ENCODE results near the gene SUSD4.

DNA sequence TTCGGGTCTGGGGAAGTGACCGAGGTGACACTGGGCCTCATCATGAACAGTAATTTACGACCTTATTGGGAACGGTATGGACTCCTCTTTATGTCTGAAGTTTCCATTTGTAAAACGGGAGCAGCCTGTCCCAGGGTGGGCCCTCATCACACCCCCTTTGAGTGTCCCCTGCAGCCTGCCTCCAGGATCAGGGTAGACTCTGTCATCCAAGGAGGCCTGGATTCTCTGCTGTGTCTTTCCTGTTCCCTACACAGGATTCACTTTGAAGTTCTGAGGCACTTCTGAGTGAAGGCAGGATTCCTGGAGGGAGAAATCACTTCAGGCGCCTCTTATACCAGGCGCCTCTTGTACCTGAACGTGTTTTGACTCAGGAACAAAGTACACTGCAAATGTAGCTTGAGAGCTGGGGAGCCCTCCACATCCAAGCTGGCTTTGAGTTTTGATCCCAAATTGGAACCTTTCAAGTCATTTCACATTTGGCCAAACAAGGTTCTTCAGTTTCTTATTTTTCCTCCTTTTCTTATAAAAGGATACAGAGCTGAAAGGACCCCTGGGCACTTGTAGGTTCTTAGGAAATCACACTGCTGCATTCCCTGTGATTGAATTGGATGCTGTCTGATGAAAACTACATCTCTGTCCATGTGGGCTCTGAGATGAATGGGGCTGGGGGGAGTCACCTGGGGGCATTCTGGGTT lies 106.0 kb downstream of the SUSD4 start:
- no peak for TF ChIP-seq RFX5 (IDR thresholded peaks at IDR 0.05)
- TF ChIP-seq HOXA7 (CRISPR knock-in tag; IDR thresholded peaks at IDR 0.05), result no peak
- TF ChIP-seq MAZ (IDR thresholded peaks at IDR 0.05; ENCODE audit: borderline replicate concordance, low read depth, low read length), result no peak
- TF ChIP-seq, protein P1, sequence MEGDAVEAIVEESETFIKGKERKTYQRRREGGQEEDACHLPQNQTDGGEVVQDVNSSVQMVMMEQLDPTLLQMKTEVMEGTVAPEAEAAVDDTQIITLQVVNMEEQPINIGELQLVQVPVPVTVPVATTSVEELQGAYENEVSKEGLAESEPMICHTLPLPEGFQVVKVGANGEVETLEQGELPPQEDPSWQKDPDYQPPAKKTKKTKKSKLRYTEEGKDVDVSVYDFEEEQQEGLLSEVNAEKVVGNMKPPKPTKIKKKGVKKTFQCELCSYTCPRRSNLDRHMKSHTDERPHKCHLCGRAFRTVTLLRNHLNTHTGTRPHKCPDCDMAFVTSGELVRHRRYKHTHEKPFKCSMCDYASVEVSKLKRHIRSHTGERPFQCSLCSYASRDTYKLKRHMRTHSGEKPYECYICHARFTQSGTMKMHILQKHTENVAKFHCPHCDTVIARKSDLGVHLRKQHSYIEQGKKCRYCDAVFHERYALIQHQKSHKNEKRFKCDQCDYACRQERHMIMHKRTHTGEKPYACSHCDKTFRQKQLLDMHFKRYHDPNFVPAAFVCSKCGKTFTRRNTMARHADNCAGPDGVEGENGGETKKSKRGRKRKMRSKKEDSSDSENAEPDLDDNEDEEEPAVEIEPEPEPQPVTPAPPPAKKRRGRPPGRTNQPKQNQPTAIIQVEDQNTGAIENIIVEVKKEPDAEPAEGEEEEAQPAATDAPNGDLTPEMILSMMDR (IDR thresholded peaks at IDR 0.05), result no peak
- TF ChIP-seq, protein P2, sequence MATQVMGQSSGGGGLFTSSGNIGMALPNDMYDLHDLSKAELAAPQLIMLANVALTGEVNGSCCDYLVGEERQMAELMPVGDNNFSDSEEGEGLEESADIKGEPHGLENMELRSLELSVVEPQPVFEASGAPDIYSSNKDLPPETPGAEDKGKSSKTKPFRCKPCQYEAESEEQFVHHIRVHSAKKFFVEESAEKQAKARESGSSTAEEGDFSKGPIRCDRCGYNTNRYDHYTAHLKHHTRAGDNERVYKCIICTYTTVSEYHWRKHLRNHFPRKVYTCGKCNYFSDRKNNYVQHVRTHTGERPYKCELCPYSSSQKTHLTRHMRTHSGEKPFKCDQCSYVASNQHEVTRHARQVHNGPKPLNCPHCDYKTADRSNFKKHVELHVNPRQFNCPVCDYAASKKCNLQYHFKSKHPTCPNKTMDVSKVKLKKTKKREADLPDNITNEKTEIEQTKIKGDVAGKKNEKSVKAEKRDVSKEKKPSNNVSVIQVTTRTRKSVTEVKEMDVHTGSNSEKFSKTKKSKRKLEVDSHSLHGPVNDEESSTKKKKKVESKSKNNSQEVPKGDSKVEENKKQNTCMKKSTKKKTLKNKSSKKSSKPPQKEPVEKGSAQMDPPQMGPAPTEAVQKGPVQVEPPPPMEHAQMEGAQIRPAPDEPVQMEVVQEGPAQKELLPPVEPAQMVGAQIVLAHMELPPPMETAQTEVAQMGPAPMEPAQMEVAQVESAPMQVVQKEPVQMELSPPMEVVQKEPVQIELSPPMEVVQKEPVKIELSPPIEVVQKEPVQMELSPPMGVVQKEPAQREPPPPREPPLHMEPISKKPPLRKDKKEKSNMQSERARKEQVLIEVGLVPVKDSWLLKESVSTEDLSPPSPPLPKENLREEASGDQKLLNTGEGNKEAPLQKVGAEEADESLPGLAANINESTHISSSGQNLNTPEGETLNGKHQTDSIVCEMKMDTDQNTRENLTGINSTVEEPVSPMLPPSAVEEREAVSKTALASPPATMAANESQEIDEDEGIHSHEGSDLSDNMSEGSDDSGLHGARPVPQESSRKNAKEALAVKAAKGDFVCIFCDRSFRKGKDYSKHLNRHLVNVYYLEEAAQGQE (IDR thresholded peaks at IDR 0.05), result no peak
- TF ChIP-seq EP300 (IDR thresholded peaks at IDR 0.05), result no peak
- no peak for TF ChIP-seq POLR2A (IDR thresholded peaks at IDR 0.05; ENCODE audit: low read length)
- TF ChIP-seq FOSL2 (IDR thresholded peaks at IDR 0.05), result no peak
- no peak for TF ChIP-seq FOSL2 (CRISPR knock-in tag; IDR thresholded peaks at IDR 0.05)
- TF ChIP-seq HOXB13 (CRISPR knock-in tag; IDR thresholded peaks at IDR 0.05; ENCODE audit: low read depth), result no peak
- TF ChIP-seq RAD21 (conservative IDR thresholded peaks at IDR 0.05 in 1 of 2, IDR thresholded peaks at IDR 0.05 in 1 of 2), result no peak
- TF ChIP-seq MYC (IDR thresholded peaks at IDR 0.05; ENCODE audit: borderline replicate concordance, low read length), result no peak

Measured in A549 (cell line).